Ascending aorta (tissue), 2 donors: ENCODE measurements around the gene KANSL2. TPM values are rescaled to one million over a fixed set of nuclear protein-coding genes. Genes with fewer than 3 reads are reported as not detected.
"Not testable (repeated sequence)": the region's sequence is repeated elsewhere in the genome, so short reads cannot be mapped to it uniquely, and the experiment has no call there.

Experiments used
- DNase-seq, 2 donors: peaks; one replicate each; pipeline ENCODE4 v3.0.0-alpha.2; 2019; ENCODE audit warnings: low spot score in 2 of 2
- H3K27ac ChIP-seq, 2 donors: fragments of 200-600 bp; sonication (generic); one replicate each; pipeline ENCODE4 v1.5.1; 2016 to 2017; ENCODE audit warnings: mild to moderate bottlenecking in 1 of 2
- H3K27me3 ChIP-seq: fragments of 200-600 bp; sonication (generic); one replicate; pipeline ENCODE4 v1.5.1; 2017
- H3K36me3 ChIP-seq, 2 donors: fragments of 200-600 bp; sonication (generic); one replicate each; pipeline ENCODE4 v1.5.1; 2016
- H3K4me1 ChIP-seq, 2 donors: fragments of 200-600 bp; sonication (generic); one replicate each; pipeline ENCODE4 v1.5.1; 2016 to 2017; ENCODE audit warnings: mild to moderate bottlenecking in 1 of 2
- H3K4me3 ChIP-seq, 2 donors: fragments of 200-600 bp; sonication (generic); one replicate each; pipeline ENCODE4 v1.5.1; 2016 to 2017; ENCODE audit warnings: mild to moderate bottlenecking in 1 of 2
- H3K9me3 ChIP-seq, 2 donors: fragments of 200-600 bp; sonication (generic); one replicate each; pipeline ENCODE4 v1.5.1; 2016
- intact Hi-C: fragments of 100-400 bp; cut with DNase I; formaldehyde crosslinking; loops from one replicate; pipeline ENCODE4 v1.15.1; 2023
- total RNA-seq: library from RNA; depleted of rRNA; stranded (reverse); fragments of >200 nt; gene quantifications from one replicate; pipeline ENCODE4 v1.1.0, GENCODE V29; 2016
- TF ChIP-seq, protein P1 (sequence below), 3 experiments: fragments of 200-600 bp in 2 of 3; fragments of 450-650 bp in 1 of 3; sonication (generic) in 2 of 3; IDR thresholded peaks; one replicate each; pipeline ENCODE4 v1.5.1; 2016 to 2019; ENCODE audit warnings: antibody characterized with exemption in 3 of 3, mild to moderate bottlenecking in 1 of 3, moderate library complexity in 1 of 3

Gene KANSL2
- total RNA-seq, 1 donor from 2014 or later: 30.1 TPM

DNA sequence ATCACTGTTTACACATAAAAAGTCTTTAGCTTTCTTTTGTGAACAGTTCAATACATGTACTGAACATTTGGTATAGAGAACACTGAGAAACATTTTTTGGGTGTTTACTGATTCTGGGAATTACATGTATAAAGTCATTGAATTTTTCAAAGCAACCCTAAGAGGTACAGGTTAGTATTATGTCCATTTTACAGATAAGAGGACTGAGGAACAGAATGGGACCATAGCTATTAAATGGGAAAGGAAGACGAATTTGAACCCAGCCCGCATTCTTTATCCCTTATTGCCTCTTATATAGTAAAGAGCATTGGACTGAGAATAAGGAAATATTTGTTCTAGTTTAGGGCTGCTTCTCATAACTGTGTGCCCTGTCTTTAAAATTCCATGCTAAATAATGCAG lies 889 bp upstream of the KANSL2 start:
- Histone ChIP-seq H3K36me3 (peaks cover 5 to 11% of the 10 kb centered on the region in 2 donors), H3K4me1 (peaks cover 15 to 30% of the 10 kb centered on the region in 2 donors), H3K9me3 (no peaks in the 10 kb centered on the region), H3K27me3 (no peaks in the 10 kb centered on the region), H3K27ac (no peak overlapping the region), H3K4me3 (peak overlapping the region; percentile 75 to 95)
- TF ChIP-seq, protein P1, sequence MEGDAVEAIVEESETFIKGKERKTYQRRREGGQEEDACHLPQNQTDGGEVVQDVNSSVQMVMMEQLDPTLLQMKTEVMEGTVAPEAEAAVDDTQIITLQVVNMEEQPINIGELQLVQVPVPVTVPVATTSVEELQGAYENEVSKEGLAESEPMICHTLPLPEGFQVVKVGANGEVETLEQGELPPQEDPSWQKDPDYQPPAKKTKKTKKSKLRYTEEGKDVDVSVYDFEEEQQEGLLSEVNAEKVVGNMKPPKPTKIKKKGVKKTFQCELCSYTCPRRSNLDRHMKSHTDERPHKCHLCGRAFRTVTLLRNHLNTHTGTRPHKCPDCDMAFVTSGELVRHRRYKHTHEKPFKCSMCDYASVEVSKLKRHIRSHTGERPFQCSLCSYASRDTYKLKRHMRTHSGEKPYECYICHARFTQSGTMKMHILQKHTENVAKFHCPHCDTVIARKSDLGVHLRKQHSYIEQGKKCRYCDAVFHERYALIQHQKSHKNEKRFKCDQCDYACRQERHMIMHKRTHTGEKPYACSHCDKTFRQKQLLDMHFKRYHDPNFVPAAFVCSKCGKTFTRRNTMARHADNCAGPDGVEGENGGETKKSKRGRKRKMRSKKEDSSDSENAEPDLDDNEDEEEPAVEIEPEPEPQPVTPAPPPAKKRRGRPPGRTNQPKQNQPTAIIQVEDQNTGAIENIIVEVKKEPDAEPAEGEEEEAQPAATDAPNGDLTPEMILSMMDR (IDR thresholded peaks at IDR 0.05): no peak
- intact Hi-C loops: loop anchor here (1.0 to 10.0 kb wide), 3 partner anchors 33 to 578 kb away; partner anchors contain the start of genes CCNT1 and SENP1
- DNase-seq: no peak

DNA sequence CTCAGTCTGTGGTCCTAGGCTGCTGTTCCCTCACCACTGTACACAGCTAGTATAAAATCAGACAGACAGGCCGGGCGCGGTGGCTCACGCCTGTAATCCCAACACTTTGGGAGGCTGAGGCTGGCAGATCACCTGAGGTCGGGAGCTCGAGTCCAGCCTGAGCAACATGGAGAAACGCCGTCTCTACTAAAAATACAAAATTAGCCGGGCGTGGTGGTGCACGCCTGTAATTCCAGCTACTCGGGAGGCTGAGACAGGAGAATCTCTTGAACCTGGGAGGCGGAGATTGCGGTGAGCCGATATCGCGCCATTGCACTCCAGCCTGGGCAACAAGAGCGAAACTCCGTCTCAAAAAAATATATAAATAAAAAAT lies 481 bp upstream of the KANSL2 start:
- H3K9me3 ChIP-seq, DNase-seq, H3K27me3 ChIP-seq: not testable (repeated sequence)
- peak overlapping the region; percentile 75 to 95 for H3K4me3 ChIP-seq
- H3K27ac ChIP-seq: peak overlapping the region; percentile 37 to 87
- H3K36me3 ChIP-seq: peaks cover 5 to 11% of the 10 kb centered on the region in 2 donors
- peaks cover 16 to 30% of the 10 kb centered on the region in 2 donors for H3K4me1 ChIP-seq
- intact Hi-C loops: loop anchor here (1.0 to 10.0 kb wide), 3 partner anchors 34 to 578 kb away; partner anchors contain the start of genes CCNT1 and SENP1

DNA sequence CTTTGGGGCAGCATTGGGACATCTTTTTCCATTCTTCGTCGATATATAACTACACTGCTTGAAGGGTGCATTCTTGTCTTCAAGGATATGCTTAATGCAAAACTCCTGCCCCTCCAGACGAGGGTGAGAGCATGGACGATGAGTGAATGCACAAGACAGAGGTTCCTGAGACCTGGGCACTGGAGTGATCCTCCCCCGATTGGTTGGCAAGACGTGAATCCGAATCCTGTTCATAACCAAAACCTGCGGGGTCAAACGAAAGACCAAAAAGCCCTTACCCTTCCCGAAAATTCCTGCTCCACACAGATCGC lies 684 bp downstream of the KANSL2 start:
- Histone ChIP-seq H3K4me1 (peaks cover 20 to 32% of the 10 kb centered on the region in 2 donors), H3K4me3 (peak overlapping the region; percentile 75 to 95), H3K27me3 (no peaks in the 10 kb centered on the region), H3K36me3 (peaks cover 11 to 20% of the 10 kb centered on the region in 2 donors), H3K27ac (peak overlapping the region; percentile 87 to 94), H3K9me3 (no peaks in the 10 kb centered on the region)
- intact Hi-C loops: loop anchor here (10.0 kb wide), 1 partner anchor 577 kb away; the partner anchor contains the start of gene SENP1
- DNase-seq: no peak
- TF ChIP-seq, protein P1 (IDR thresholded peaks at IDR 0.05): no peak

DNA sequence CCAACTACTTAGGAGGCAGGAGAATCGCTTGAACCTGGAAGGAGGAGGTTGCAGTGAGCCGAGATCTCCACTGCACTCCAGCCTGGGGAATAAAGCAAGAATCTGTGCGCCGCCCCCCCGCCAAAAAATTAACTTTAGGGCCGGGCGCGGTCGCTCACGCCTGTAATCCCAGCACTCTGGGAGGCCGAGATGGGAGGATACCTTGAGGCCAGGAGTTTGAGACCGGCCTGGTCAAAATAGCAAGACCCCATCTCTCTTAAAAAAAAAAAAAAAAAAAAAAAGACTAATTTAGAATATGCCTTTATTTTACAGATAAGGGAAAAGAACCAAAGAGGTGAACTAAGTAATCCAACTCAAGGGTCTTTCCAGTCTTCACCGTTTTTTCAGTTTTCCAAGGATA lies 1.2 kb downstream of the KANSL2 start:
- Histone ChIP-seq H3K27me3 (no peaks in the 10 kb centered on the region), H3K36me3 (peaks cover 15 to 25% of the 10 kb centered on the region in 2 donors), H3K9me3 (no peaks in the 10 kb centered on the region), H3K4me3 (peak overlapping the region; percentile 75 to 95), H3K27ac (no peak overlapping the region), H3K4me1 (peaks cover 20 to 32% of the 10 kb centered on the region in 2 donors)
- intact Hi-C loops: loop anchor here (10.0 kb wide), 1 partner anchor 576 kb away; the partner anchor contains the start of gene SENP1
- TF ChIP-seq, protein P1 (IDR thresholded peaks at IDR 0.05): no peak
- DNase-seq: no peak

DNA sequence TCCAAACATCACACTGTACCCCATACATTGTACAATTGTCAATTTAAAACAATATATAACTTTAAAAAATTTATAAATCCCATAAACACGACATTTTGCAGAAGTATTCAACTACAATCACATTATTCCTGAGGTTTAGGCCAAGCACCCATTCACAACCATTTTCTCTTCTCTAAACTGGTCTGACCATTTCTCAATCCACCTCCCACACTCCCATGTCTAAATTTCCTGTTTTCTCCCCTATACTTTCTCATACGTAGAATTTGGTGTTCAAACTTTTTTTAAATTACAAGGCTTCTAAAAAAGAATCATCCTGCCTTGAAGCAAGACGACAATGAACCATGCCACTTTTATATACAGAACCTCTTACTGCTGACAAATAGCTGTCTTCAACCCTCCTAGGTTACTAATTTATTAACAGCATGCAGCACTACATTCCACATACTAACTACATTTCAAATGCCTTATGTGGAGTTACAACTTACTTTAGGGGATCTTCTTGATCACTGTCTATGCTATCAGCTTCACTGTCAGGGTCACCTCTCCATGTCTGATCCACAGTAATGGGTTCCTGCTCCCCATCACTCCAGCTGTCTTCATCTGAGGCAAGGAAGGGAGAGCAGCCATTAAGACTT lies 3.4 kb downstream of the KANSL2 start:
- H3K4me1 ChIP-seq: peaks cover 20 to 32% of the 10 kb centered on the region in 2 donors
- DNase-seq: no peak
- H3K4me3 ChIP-seq: no peak overlapping the region
- no peaks in the 10 kb centered on the region for H3K9me3 ChIP-seq
- peaks cover 15 to 37% of the 10 kb centered on the region in 2 donors for H3K36me3 ChIP-seq
- intact Hi-C loops: no loop called here
- no peaks in the 10 kb centered on the region for H3K27me3 ChIP-seq
- TF ChIP-seq, protein P1 (IDR thresholded peaks at IDR 0.05): no peak
- peak overlapping the region in 1 of 2 donors; percentile 3 for H3K27ac ChIP-seq

DNA sequence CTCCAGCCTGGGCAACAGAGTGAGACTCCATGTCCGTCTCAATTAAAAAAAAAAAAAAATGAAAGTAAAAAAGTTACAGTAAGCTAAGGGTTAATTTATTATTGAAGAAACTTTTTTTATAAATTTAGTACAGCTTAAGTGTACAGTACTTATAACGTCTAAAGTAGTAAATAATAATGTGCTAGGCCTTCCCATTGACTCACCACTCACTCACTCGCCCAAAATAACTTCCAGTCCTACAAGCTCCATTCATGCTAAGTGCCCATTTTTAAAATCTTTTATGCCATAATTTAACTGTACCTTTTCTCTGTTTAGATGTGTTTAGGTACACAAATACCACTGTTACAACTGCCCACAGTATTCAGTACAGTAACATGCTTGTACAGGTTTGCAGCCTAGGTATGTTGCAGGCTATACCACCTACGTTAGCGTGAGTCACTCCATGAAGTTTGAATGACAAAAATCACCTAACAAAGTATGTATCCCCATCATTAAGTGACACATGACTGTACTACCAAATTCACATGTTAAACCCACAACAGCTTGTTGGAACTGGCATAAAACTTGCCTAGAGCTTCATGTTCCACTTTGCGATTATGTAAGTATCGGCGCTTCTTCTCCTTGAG lies 10.7 kb downstream of the KANSL2 start:
- no peak overlapping the region for H3K27ac ChIP-seq
- H3K27me3 ChIP-seq: no peaks in the 10 kb centered on the region
- no peaks in the 10 kb centered on the region for H3K4me1 ChIP-seq
- no peaks in the 10 kb centered on the region for H3K9me3 ChIP-seq
- H3K36me3 ChIP-seq: peaks cover 69 to 89% of the 10 kb centered on the region in 2 donors
- no peak for DNase-seq
- H3K4me3 ChIP-seq: no peak overlapping the region
- intact Hi-C loops: no loop called here
- TF ChIP-seq, protein P1 (IDR thresholded peaks at IDR 0.05): no peak
